Stimulated activated CD4-positive, alpha-beta T cell treated with anti-CD3 and anti-CD28 coated beads, Interleukin-1b, Interleukin-23, amount 100 ng/mL, for 4 hours (primary cell): ENCODE data around the gene CRYBG1.
"Not testable (repeated sequence)": the region's sequence is repeated elsewhere in the genome, so short reads cannot be mapped to it uniquely, and the experiment has no call there.

Experiments
- DNase-seq, 2 donors: peaks; one replicate each; pipeline ENCODE4 v3.0.0-alpha.2; 2020; ENCODE audit warnings: low read depth in 2 of 2

Gene CRYBG1

DNA sequence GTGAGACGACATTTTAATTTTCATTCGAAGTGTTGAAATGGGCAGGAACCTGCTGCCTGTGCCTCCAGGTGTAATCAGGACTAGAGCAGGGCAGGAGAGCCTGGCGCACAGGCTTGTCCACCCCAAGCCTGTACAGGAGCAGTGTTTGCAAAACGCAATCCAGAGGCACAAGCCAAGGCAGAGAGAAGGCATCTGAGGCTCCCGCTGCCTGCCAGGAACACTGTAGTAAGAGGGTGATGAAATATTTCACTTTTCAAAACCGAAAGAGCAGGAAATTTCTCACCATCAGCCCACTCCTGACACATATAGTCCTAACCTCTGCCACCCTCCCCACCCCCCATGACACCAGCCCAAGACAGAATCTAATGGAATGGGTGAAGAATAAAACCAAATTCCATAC lies 136.3 kb downstream of the CRYBG1 start:
- no peak for DNase-seq

DNA sequence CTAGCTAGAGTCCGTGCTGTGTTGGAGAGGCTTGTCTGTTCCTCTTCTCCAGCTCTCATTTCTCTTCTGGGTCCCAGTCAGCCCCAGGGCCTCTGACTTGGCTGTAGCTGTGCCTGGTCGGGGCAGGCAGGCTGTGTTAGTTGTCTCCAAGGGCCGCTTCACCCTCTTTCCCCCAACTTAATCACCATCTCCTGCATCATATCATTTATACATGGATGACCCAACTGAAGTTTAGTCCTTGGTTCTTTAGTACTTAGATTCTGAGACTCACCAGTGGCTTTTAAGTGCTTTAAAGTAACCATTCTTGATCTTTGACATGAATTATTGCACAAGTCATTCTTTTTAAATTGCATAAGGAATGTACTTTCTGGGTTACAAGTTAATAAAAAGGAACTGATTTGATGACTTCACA lies 141.4 kb downstream of the CRYBG1 start:
- DNase-seq: no peak

DNA sequence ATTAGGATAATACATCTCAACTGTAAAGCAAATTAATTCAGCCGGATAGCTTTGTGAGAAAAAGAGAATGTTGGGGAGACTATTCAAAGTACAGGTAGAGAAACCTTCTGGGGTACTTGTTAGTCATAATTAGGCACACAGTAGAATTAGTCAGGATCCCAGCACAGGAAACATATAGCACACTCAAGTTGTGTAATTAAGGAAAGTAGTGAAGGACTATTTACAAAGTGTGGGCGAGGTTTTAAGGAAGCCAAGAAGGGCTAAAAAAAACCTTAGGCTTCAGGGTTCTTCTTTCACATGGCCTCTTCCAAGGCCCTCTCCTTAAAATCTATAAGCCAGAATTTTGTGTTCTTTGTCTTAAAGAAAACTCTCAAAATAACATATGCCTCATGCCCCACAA lies 142.0 kb downstream of the CRYBG1 start:
- no peak for DNase-seq

DNA sequence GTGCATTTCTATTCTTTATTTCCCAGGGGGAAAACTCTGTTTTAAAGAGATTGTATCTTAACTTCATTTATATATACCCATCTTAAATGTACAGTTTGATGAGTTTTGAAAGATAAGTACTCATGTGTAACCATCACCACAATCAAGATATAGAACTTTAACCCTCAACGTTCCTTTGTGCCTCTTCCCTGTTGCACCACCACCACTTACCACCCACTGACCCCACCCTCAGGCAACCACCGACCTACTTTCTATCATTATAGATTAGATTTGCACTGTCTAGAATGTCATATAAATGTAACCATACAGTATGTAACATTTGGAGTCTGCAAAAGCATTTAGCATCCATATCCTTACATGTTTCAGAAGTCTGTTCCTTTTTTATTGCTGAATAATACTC lies 147.8 kb downstream of the CRYBG1 start:
- DNase-seq: no peak

DNA sequence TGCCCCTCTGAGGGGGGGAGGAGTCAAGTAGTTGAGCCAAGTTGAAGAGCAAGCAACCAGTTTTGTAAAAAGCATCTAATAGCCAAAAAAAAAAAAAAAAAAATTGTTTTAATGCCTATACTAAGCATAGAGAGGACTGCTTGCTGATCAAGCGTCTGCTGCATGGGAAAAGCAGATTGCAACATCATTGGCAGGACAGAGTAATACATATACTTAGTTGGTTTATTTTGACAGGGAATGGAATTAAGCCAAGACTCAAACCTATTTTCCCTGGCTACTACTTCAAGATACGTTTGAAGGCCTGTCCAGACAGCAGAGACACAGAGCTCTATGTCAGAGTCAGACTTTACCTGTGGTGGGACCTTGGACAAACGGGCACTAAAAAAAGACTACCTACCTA lies 148.3 kb downstream of the CRYBG1 start:
- no peak for DNase-seq

DNA sequence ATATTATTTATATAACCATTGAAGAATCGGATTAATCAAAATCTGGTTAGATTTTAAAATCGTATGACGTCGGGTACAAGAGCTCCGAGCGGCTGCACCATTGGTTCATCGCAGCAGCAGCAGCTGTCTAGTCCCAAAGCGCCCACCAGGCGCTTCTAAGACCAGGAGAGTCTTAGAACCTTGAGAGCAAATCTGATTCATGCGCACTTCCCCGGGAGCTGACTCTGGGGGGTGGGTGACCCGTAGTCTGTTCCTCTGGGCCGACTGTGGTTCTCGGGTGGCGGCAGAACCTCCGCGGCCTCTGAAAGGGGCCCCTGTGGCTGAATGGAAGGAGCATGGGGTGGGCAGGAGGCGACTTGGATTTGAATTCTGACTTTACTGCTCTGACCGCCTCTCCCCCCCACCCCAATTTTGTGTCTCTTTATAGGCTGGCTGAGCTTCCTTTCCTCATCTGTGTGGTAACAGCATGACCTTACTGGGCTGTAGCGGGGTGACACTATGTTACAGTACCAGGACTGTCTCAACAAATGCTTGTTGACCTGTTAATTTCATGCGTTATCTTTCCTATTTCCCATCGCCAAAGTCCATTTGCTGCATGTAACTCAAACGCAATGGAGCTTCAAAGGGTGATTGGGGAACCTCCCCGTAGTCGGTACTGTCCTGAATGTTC lies 149.0 kb downstream of the CRYBG1 start:
- no peak for DNase-seq

DNA sequence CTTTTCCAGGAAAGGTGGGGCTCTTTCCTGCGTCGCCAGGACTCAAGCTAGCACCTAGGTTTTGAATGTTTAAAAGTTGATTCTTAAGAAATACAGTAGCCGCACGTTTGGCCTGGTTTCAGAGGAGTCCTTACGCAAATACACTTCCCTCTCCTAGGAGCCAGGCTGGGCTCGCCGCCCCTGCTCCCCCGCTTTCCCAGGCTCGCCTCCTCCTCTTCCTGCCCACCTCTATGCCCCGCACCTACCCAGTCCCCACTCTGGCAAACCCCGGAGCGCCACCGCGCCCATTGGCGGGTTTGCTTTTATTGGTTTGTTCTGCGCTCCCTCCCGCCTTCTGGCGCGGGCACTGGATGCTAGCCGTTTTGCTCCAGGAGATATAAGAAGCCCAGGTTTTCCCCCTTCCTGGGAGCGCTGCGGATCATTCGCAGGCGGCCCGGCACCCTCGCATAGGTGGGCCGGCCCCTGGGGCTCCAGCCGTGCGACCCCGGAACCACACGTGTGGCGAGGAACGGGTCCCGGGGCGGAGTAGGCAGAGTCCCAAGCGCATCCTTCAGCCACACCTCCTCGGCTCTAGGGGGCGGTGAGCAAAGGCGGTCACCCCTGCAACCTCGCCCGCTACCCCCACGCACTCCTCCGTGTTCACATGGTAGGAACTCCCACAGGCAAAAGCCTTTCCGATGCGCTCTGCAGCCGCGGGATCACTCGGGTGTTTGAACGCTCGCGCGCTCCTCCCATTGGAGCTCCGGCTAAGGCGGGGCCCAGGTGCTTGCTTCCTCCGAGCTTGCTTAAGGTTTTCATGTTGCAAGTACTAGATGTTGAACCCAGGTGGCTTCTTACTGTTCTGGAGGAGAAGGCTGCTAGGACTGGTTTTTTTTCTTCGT lies 149.8 kb downstream of the CRYBG1 start:
- DNase-seq: peak; percentile 55 to 63

DNA sequence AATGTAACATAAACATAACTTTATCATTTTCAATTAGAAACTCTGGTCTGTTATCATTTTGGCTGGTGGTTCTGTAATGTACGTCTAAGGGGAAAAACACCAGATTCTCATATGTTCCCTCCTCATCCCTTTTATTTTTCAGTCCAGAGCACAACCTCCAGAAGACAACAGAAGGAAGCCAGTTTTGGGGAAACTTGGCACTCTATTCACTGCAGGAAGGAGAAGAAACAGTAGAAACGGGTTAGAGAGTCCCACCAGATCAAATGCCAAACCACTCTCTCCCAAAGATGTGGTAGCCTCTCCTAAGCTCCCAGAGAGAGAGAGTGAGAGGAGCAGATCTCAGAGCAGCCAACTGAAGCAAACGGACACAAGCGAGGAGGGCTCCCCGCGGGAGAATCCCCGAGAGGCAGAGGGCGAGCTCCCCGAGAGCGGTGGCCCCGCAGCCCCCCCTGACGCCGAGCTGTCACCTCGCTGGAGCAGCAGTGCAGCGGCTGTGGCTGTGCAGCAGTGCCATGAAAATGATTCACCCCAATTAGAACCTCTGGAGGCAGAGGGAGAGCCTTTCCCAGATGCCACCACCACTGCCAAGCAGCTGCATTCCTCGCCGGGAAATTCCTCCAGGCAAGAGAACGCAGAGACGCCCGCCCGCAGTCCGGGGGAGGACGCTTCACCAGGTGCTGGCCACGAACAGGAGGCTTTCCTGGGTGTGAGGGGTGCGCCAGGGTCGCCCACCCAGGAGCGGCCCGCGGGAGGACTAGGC lies 151.0 kb downstream of the CRYBG1 start:
- DNase-seq: no peak

DNA sequence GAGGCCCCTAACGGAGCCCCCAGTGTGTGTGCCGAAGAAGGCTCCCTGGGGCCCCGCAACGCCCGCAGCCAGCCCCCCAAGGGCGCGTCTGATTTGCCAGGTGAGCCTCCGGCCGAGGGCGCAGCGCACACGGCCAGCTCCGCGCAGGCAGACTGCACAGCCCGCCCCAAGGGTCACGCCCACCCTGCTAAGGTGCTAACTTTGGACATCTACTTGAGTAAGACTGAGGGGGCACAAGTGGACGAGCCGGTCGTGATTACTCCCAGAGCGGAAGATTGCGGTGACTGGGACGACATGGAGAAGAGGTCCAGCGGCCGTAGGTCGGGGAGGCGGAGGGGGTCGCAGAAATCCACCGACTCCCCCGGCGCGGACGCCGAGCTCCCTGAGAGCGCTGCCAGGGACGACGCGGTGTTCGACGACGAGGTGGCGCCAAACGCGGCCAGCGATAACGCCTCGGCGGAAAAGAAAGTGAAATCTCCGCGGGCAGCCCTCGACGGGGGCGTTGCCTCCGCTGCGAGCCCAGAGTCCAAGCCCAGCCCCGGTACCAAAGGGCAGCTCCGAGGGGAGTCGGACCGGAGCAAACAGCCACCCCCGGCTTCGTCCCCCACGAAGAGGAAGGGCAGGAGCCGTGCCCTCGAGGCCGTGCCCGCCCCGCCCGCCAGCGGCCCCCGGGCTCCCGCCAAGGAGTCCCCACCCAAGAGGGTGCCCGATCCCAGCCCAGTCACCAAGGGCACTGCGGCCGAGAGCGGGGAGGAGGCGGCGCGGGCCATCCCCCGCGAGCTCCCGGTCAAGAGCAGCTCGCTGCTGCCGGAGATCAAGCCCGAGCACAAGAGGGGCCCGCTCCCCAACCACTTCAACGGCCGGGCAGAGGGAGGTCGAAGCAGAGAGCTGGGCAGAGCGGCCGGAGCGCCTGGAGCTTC lies 151.8 kb downstream of the CRYBG1 start:
- DNase-seq: peak; percentile 61 to 62

- DNase-seq: no peak
These were observed 152.6 kb downstream of the CRYBG1 start for GRCh38 chr6:106512968-106513574.

- no peak for DNase-seq
These were observed 153.5 kb downstream of the CRYBG1 start for GRCh38 chr6:106513808-106514582.

DNA sequence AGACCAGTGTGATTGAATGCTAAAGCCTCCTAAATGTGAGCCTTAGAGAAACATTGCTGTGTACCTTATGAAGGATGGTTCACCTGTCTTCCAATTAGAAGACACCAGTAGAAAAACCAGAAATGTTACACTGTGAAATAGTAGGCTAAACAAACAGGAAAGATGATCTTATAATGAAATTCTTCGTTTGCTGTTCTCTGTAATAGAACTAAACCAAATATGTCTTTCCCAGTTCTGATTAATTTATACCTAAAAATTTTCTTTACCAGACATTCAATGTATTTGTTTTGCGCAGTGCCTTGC lies 154.0 kb downstream of the CRYBG1 start:
- DNase-seq: no peak

- not testable (repeated sequence) for DNase-seq
These were observed 155.1 kb downstream of the CRYBG1 start for GRCh38 chr6:106515582-106515981.

GRCh38 chr6:106516616-106517015 lies 156.1 kb downstream of the CRYBG1 start:
- DNase-seq: no peak

DNA sequence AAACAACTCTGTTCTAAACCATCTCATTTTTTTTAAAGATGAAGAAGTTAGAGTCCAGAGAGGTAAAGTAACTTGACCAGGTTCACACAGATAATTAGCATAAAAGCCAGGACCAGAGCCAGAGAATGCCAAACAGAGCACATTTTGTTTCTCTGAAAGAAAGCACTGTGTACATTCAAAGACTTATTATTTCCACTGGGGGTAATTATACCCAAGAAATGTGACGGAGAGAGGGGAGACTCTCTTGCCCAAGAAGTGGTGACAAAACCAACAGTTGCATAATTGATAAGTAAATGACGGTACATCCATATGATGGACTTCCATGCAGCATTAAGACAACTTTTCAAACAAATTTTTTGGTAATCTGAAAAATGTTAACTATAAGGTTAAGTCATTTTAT lies 157.2 kb downstream of the CRYBG1 start:
- no peak for DNase-seq

DNA sequence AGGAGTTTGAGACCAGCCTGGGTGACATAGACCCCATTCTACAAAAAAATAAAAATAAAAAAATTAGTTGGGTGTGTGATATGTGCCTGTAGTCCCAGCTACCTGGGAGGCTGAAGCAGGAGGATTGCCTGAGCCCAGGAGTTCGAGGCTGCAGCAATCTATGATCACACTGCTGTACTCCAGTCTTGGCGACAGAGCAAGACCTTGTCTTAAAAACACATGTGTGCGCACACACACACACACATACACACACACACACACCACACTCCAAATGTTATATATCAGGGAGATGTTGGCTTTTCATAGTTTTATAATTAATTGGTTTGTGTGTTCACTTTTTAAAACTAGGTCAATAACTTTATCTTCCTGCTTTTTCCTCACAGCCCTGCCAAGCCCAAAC lies 158.2 kb downstream of the CRYBG1 start:
- no peak for DNase-seq

DNA sequence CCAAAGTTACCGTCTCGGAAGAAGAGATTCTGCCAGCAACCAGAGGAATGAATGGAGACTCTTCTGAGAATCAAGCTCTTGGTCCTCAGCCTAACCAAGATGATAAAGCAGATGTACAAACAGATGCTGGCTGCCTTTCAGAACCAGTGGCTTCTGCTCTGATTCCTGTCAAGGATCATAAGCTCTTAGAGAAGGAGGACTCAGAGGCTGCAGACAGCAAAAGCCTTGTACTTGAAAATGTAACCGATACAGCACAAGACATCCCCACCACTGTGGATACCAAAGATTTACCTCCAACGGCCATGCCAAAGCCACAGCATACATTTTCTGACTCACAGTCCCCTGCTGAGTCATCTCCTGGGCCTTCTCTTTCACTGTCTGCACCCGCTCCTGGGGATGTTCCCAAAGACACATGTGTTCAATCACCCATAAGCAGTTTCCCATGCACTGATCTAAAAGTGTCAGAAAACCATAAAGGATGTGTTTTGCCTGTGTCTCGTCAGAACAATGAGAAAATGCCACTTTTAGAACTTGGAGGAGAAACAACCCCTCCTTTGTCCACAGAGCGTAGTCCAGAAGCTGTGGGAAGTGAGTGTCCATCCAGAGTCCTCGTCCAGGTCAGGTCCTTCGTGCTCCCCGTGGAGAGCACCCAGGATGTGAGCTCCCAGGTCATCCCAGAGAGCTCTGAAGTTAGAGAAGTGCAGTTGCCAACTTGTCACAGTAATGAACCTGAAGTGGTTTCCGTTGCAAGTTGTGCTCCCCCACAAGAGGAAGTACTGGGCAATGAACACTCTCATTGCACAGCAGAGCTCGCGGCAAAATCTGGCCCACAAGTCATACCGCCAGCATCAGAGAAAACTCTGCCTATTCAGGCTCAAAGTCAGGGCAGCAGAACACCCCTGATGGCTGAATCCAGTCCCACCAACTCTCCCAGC lies 159.2 kb downstream of the CRYBG1 start:
- DNase-seq: peak in 1 of 2 donors; percentile 53

GRCh38 chr6:106520711-106521401 lies 160.3 kb downstream of the CRYBG1 start:
- peak in 1 of 2 donors; percentile 59 for DNase-seq
